ENCODE results near the gene HIC2. TPM values are rescaled to one million over a fixed set of nuclear protein-coding genes. Genes with fewer than 3 reads are reported as not detected.

The HIC2 gene
- total RNA-seq, 4 donors from 2014 or later, result 4.7 to 7.7 (median 6.5) TPM

GRCh38 chr22:21448627-21449416 is 31.7 kb downstream of the HIC2 start:
- peak; percentile 76 to 77 for DNase-seq
- H3K4me3 ChIP-seq (replicated peaks in 1 of 3), result no peak overlapping the region
- peaks cover 11 to 20% of the 10 kb centered on the region in 2 donors for H3K36me3 ChIP-seq
- peaks cover 20 to 25% of the 10 kb centered on the region in 2 donors for H3K4me1 ChIP-seq
- TF ChIP-seq POLR2A (IDR thresholded peaks at IDR 0.05), result no peak
- TF ChIP-seq, protein P1, sequence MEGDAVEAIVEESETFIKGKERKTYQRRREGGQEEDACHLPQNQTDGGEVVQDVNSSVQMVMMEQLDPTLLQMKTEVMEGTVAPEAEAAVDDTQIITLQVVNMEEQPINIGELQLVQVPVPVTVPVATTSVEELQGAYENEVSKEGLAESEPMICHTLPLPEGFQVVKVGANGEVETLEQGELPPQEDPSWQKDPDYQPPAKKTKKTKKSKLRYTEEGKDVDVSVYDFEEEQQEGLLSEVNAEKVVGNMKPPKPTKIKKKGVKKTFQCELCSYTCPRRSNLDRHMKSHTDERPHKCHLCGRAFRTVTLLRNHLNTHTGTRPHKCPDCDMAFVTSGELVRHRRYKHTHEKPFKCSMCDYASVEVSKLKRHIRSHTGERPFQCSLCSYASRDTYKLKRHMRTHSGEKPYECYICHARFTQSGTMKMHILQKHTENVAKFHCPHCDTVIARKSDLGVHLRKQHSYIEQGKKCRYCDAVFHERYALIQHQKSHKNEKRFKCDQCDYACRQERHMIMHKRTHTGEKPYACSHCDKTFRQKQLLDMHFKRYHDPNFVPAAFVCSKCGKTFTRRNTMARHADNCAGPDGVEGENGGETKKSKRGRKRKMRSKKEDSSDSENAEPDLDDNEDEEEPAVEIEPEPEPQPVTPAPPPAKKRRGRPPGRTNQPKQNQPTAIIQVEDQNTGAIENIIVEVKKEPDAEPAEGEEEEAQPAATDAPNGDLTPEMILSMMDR (IDR thresholded peaks at IDR 0.05), result no peak
- no peaks in the 10 kb centered on the region for H3K27me3 ChIP-seq
- H3K27ac ChIP-seq, result peak overlapping the region; percentile 7 to 48 (median 39)
- 53% methylated on average over 20 to 23 of the region's 23 CpGs for WGBS, 2 donors
- no peaks in the 10 kb centered on the region for H3K9me3 ChIP-seq
- intact Hi-C loops (cut with DNase I), result no loop called here

DNA sequence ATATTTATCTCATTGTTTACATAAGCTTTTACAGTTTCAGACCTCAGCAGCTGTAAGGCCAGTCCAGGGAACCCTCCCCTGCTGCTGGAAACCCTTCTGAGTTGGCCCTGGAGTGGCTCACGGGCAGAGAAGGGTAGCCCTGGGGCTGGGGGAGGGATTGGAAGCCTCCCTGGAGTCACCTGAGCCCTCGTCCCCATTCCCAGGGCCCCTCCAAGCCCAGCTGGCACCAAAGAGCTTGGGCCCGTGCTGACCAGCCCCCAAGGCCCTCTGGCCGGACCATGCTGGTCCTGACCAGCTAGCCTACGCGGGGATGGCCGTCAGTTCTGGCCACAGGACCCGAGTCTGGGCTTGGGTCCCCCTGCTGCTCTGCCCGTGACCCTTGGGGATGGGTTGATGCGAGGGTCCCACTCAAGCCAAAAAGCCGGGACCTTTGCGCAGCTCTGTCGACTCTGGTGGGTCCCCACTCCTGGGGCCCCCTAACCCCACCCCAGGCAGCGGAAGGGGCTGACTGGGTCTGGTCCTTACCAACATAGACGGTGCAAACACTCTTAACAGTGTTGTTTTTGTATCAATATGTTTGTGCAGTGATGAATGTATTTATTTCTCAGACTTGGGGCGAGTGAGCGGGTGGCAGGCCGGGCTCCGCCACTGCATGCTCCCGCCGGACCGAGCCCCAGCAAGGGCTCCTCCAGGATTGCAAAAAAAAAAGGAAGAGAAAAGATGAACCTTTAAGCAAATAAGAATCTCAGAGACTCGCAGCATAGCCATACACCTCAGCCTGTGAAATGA is 32.6 kb downstream of the HIC2 start:
- Histone ChIP-seq H3K27me3 (no peaks in the 10 kb centered on the region), H3K4me1 (peaks cover 19 to 21% of the 10 kb centered on the region in 2 donors), H3K4me3 (replicated peaks in 1 of 3) (no peak overlapping the region), H3K27ac (peak overlapping the region in 1 of 3 donors; percentile 48), H3K9me3 (no peaks in the 10 kb centered on the region), H3K36me3 (peaks cover 11 to 20% of the 10 kb centered on the region in 2 donors)
- no peak for TF ChIP-seq POLR2A (IDR thresholded peaks at IDR 0.05)
- TF ChIP-seq, protein P1 (IDR thresholded peaks at IDR 0.05), result no peak
- WGBS, 2 donors, result 79 to 84% methylated on average over 11 to 22 of the region's 23 CpGs
- DNase-seq, result no peak
- intact Hi-C loops (cut with DNase I), result no loop called here

DNA sequence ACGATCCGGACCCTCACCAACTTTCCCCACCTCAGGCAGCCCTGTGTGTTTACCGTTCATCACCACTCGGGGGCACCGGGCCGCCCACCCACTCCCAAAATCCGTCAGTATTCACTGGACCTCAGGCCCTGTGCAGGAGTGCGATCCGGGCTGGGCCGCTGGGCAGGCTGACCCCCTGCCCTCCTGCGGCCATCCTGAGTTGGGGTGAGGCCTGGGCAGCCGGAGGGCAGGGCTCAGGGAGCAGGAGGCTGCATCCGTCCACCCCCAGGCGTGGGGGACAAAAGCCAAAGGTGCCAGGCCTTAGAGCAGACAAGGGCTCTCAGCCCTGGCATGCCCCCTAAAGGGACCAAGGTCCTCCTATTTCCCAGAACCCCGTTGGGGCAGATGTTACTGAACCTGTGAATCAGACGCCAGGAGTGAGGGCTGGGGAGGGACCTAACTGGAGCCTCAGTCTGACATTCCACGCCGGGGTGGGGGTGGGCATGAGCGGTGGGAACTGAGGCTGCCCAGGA is 33.2 kb downstream of the HIC2 start:
- Histone ChIP-seq H3K27me3 (no peaks in the 10 kb centered on the region), H3K36me3 (peaks cover 5 to 15% of the 10 kb centered on the region in 2 donors), H3K4me3 (replicated peaks in 1 of 3) (no peak overlapping the region), H3K9me3 (no peaks in the 10 kb centered on the region), H3K4me1 (peaks cover 19 to 21% of the 10 kb centered on the region in 2 donors), H3K27ac (no peak overlapping the region)
- DNase-seq, result no peak
- 82 to 85% methylated on average over 12 to 17 of the region's 19 CpGs for WGBS, 2 donors
- no peak for TF ChIP-seq POLR2A (IDR thresholded peaks at IDR 0.05)
- TF ChIP-seq, protein P1 (IDR thresholded peaks at IDR 0.05), result no peak
- intact Hi-C loops (cut with DNase I), result no loop called here

DNA sequence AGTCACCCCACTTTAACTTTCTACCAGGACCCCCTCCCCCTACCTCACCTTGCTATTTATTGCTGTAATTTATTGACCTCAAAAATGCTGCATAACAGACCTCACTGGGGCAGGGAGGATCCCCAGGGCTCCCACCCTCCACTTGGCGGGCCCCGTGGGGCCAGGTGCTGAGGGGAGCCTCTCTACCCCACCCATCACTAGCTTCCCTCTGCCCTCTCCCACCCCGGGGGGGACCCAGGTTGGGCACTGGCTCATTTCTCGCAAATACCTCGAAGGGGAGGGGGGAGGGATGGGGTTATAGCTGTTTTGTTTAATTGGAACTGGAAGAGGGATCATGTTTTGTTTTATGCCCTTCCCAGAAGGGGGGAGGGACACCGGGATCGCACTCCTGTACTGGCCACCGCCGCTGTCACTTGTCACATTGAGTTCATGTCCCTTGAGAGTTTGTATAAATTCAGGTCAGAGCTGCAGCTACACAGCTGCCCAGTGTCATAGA is 33.7 kb downstream of the HIC2 start:
- peaks cover 19 to 22% of the 10 kb centered on the region in 2 donors for H3K4me1 ChIP-seq
- H3K27me3 ChIP-seq, result no peaks in the 10 kb centered on the region
- WGBS, 2 donors, result 45 to 65% methylated on average over 5 to 9 of the region's 9 CpGs
- no peaks in the 10 kb centered on the region for H3K9me3 ChIP-seq
- no peak overlapping the region for H3K27ac ChIP-seq
- no peak overlapping the region for H3K4me3 ChIP-seq (replicated peaks in 1 of 3)
- intact Hi-C loops (cut with DNase I), result no loop called here
- DNase-seq, result no peak
- peaks cover 0 to 10% of the 10 kb centered on the region in 2 donors for H3K36me3 ChIP-seq
- TF ChIP-seq, protein P1 (IDR thresholded peaks at IDR 0.05), result no peak
- TF ChIP-seq POLR2A (IDR thresholded peaks at IDR 0.05), result no peak
